Neuronal stem cell (in vitro differentiated cells): ENCODE results near the gene HSPA1L.
"Not testable (repeated sequence)": the region's sequence is repeated elsewhere in the genome, so short reads cannot be mapped to it uniquely, and the experiment has no call there.

ENCODE experiments used
- DNase-seq: peaks from one replicate; pipeline ENCODE4 v3.0.0-alpha.2; 2013; ENCODE audit warnings: low spot score
- H2AFZ ChIP-seq: one replicate; pipeline ENCODE4 v1.6.1; 2013; ENCODE audit warnings: mild to moderate bottlenecking, low read length, inconsistent platforms
- H2AK5ac ChIP-seq: 2 replicates; pipeline ENCODE4 v1.6.1; 2013; ENCODE audit warnings: low read depth, mild to moderate bottlenecking, inconsistent platforms, low read length, moderate library complexity, mixed read lengths
- H2BK120ac ChIP-seq: 2 replicates; pipeline ENCODE4 v1.6.1; 2013; ENCODE audit warnings: low read depth, mild to moderate bottlenecking, inconsistent platforms, low read length, moderate library complexity, mixed read lengths
- H2BK12ac ChIP-seq: one replicate; pipeline ENCODE4 v1.6.1; 2013; ENCODE audit warnings: low read length, inconsistent platforms
- H2BK15ac ChIP-seq: 2 replicates; pipeline ENCODE4 v1.6.1; 2013; ENCODE audit warnings: mild to moderate bottlenecking, low read length, inconsistent platforms, mixed read lengths
- H2BK5ac ChIP-seq: one replicate; pipeline ENCODE4 v1.6.1; 2013; ENCODE audit warnings: inconsistent platforms, mild to moderate bottlenecking, low read length, moderate library complexity
- H3K14ac ChIP-seq: one replicate; pipeline ENCODE4 v1.6.1; 2013; ENCODE audit warnings: low read length, inconsistent platforms
- H3K18ac ChIP-seq: 2 replicates; pipeline ENCODE4 v1.6.1; 2013; ENCODE audit warnings: low read length, inconsistent platforms
- H3K23ac ChIP-seq: 2 replicates; pipeline ENCODE4 v1.6.1; 2013; ENCODE audit warnings: low read depth, mild to moderate bottlenecking, mixed read lengths, low read length, inconsistent platforms; ENCODE audit not compliant: poor library complexity
- H3K27ac ChIP-seq: replicated peaks from 3 replicates; pipeline ENCODE4 v1.5.1; 2013; ENCODE audit warnings: low read length, inconsistent platforms
- H3K27me3 ChIP-seq, 3 experiments: 2 replicates each; pipeline ENCODE4 v1.6.1; 2013; ENCODE audit warnings: low read length in 3 of 3, mild to moderate bottlenecking in 2 of 3, inconsistent platforms in 1 of 3, low read depth in 1 of 3, mixed read lengths in 1 of 3, moderate library complexity in 1 of 3; ENCODE audit not compliant: control insufficient read depth in 3 of 3, insufficient read depth in 3 of 3
- H3K36me3 ChIP-seq, 2 donors: replicated peaks in 1 of 2; 2 replicates each; pipeline ENCODE4 v1.6.1; 2013; ENCODE audit warnings: low read length in 2 of 2; ENCODE audit not compliant: control insufficient read depth in 2 of 2, insufficient read depth in 2 of 2
- H3K4ac ChIP-seq: 2 replicates; pipeline ENCODE4 v1.6.1; 2013; ENCODE audit warnings: inconsistent platforms, mild to moderate bottlenecking, low read length, moderate library complexity
- H3K4me1 ChIP-seq, 2 donors: 1 replicate in 1 of 2; 2 replicates in 1 of 2; pipeline ENCODE4 v1.6.1; 2013; ENCODE audit warnings: low read length in 2 of 2, low read depth in 1 of 2; ENCODE audit not compliant: control insufficient read depth in 2 of 2, insufficient read depth in 1 of 2
- H3K4me2 ChIP-seq: one replicate; pipeline ENCODE4 v1.6.1; 2013; ENCODE audit warnings: mild to moderate bottlenecking, low read length, inconsistent platforms; ENCODE audit not compliant: insufficient read depth, poor library complexity, severe bottlenecking
- H3K4me3 ChIP-seq, 2 donors: 2 replicates each; pipeline ENCODE4 v1.5.1; 2013; ENCODE audit warnings: low read length in 2 of 2, mild to moderate bottlenecking in 2 of 2, inconsistent platforms in 1 of 2, moderate library complexity in 1 of 2
- H3K79me1 ChIP-seq: one replicate; pipeline ENCODE4 v1.6.1; 2013; ENCODE audit warnings: low read depth, mild to moderate bottlenecking, inconsistent platforms, low read length, moderate library complexity
- H3K9ac ChIP-seq: one replicate; pipeline ENCODE4 v1.6.1; 2013; ENCODE audit warnings: mild to moderate bottlenecking, low read depth, low read length, inconsistent platforms; ENCODE audit not compliant: poor library complexity
- H3K9me3 ChIP-seq, 2 donors: replicated peaks in 1 of 2; 2 replicates each; pipeline versions ENCODE3 to v1.6.1; 2013; ENCODE audit warnings: low read length in 2 of 2, mild to moderate bottlenecking in 2 of 2, inconsistent platforms in 1 of 2, low read depth in 1 of 2, mixed read lengths in 1 of 2, moderate library complexity in 1 of 2; ENCODE audit not compliant: control insufficient read depth in 2 of 2, insufficient read depth in 1 of 2
- H4K8ac ChIP-seq: one replicate; pipeline ENCODE4 v1.6.1; 2013; ENCODE audit warnings: low read depth, mild to moderate bottlenecking, inconsistent platforms, low read length, moderate library complexity
- H4K91ac ChIP-seq: one replicate; pipeline ENCODE4 v1.6.1; 2013; ENCODE audit warnings: low read length, low read depth, mild to moderate bottlenecking, inconsistent platforms; ENCODE audit not compliant: poor library complexity
- WGBS, 2 donors: extraction: QIAGEN DNeasy Blood & Tissue Kit; methylation state at CpG; one replicate each; pipeline ENCODE4 v1.1.7; 2013; ENCODE audit warnings: missing lambda C conversion rate in 2 of 2, mixed read lengths in 1 of 2; ENCODE audit not compliant: insufficient read length in 2 of 2, insufficient replicate concordance in 1 of 2; ENCODE audit errors: extremely low coverage in 2 of 2; 5-methylcytosine and 5-hydroxymethylcytosine counted together

The HSPA1L gene

DNA sequence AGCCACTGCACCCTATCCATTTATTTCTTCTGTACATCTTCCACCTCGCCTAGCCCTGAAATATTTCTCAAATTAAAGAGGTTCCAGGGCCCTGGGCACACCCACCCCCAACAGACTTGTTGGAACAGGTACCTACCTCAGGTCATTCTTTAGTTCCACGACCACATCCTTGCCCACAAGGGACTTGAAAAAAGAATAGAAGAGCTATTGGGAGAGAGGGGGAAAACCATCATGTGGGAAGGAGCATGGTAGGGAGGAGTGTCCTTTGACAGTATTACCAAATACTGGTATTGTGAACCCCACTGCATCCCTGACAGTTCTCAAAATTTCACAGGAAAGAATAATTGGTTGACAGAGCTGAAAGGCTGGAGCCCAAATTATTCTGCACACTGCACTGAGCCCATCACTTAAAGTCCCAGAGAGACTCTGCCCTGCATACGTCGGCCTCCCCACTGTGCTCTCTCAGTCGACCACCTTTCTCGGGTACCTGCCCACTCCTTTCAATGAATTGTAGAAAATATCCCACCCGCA, 9.1 kb downstream of the HSPA1L start:
- peak overlapping the region; percentile 96 for H3K27ac ChIP-seq
- H4K91ac ChIP-seq = no peak overlapping the region
- H3K14ac ChIP-seq = no peak overlapping the region
- H3K4me3 ChIP-seq = peak overlapping the region; percentile 76 to 100
- no CpG with 5 or more reads among the region's 7 CpGs for WGBS, 2 donors
- H3K9ac ChIP-seq = peak overlapping the region; percentile 71
- H3K4me2 ChIP-seq = peak overlapping the region; percentile 74
- H3K27me3 ChIP-seq = no peaks in the 10 kb centered on the region
- H3K23ac ChIP-seq = no peak overlapping the region
- no peak overlapping the region for H2BK15ac ChIP-seq
- H3K9me3 ChIP-seq = no peaks in the 10 kb centered on the region
- no peak overlapping the region for H2BK12ac ChIP-seq
- H4K8ac ChIP-seq = no peak overlapping the region
- H3K4ac ChIP-seq = no peak overlapping the region
- H2AFZ ChIP-seq = peak overlapping the region; percentile 98
- H3K36me3 ChIP-seq = peaks cover 3 to 39% of the 10 kb centered on the region in 2 donors
- H3K4me1 ChIP-seq = peaks cover 2% of the 10 kb centered on the region in 2 donors
- H3K18ac ChIP-seq = peak overlapping the region; percentile 12
- no peak overlapping the region for H2BK120ac ChIP-seq
- no peak overlapping the region for H2AK5ac ChIP-seq
- no peak overlapping the region for H2BK5ac ChIP-seq
- DNase-seq = no peak
- peaks cover 2% of the 10 kb centered on the region for H3K79me1 ChIP-seq

DNA sequence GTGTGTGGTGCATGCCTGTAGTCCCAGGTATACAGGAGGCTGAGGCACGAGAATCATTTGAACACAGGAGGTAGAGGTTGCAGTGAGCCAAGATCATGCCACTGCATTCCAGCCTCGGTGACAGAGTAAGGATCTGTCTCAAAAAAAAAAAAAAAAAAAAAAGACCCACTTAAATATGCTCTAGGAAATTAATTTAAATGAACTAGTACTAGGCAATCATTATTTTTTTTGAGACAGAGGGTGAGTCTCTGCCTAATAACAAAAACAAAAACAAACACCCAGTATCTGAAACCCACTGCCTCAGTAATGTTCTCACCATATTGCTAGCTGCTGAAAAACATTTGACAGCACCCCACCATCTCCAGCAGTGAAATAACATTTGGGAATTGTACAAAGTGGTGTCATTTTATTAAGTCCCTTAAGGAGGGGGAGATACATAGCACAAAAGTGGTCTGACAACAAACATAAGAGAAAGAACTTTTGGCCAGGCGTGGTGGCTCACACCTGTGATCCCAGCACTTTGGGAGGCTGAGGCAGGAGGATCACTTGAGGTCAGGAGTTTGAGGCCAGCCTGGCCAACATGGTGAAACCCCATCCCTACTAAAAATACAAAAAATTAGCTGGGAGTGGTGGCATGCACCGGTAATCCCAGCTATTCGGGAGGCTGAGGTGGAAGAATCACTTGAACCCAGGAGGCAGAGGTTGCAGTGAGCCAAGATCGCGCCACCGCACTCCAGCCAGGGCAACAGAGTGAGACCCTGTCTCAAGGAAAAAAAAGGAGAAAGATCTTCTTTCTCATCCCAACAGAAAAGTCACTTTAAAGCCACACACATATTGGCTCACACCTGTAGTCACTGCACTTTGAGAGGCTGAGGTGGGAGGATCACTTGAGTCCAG, 13.8 kb downstream of the HSPA1L start:
- peaks cover 10 to 76% of the 10 kb centered on the region in 2 donors for H3K36me3 ChIP-seq
- H3K4me1 ChIP-seq, H3K27ac ChIP-seq, H3K4me3 ChIP-seq, H2BK5ac ChIP-seq, H3K23ac ChIP-seq, H3K14ac ChIP-seq, DNase-seq, H3K27me3 ChIP-seq, H4K91ac ChIP-seq, H3K79me1 ChIP-seq, H2BK120ac ChIP-seq, H3K9ac ChIP-seq, H2BK15ac ChIP-seq, H3K18ac ChIP-seq, H2AFZ ChIP-seq, H2BK12ac ChIP-seq, H3K4me2 ChIP-seq, H4K8ac ChIP-seq, H3K9me3 ChIP-seq, H3K4ac ChIP-seq, H2AK5ac ChIP-seq: not testable (repeated sequence)
- WGBS, 2 donors = no CpG with 5 or more reads among the region's 8 CpGs

DNA sequence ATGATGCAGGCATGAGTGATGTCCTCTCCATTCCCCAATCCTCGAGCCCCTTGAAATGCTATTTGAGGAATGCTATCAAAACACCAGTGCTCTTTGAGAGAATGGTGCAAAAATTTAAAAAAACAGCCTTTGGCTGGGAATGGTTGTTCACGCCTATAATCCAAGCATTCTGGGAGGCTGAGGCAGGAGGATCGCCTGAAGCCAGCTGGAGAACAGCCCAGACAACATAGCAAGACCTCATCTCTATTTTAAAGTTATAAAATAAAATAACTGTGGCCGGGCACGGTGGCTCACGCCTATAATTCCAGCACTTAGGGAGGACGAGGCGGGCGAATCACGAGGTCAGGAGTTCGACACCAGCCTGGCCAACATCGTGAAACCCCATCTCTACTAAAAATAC, 15.3 kb downstream of the HSPA1L start:
- H3K79me1 ChIP-seq = no peaks in the 10 kb centered on the region
- no peak overlapping the region for H2AFZ ChIP-seq
- H3K4ac ChIP-seq = no peak overlapping the region
- H3K4me2 ChIP-seq = no peak overlapping the region
- H2BK12ac ChIP-seq = no peak overlapping the region
- no peak overlapping the region for H2AK5ac ChIP-seq
- no peak overlapping the region for H3K23ac ChIP-seq
- no peaks in the 10 kb centered on the region for H3K9me3 ChIP-seq
- no CpG with 5 or more reads among the region's 12 CpGs for WGBS, 2 donors
- no peak overlapping the region for H3K9ac ChIP-seq
- no peak overlapping the region for H3K14ac ChIP-seq
- H4K8ac ChIP-seq = no peak overlapping the region
- H3K4me3 ChIP-seq = no peak overlapping the region
- H4K91ac ChIP-seq = no peak overlapping the region
- no peak overlapping the region for H3K27ac ChIP-seq
- peaks cover 0 to 2% of the 10 kb centered on the region in 2 donors for H3K4me1 ChIP-seq
- H3K27me3 ChIP-seq = no peaks in the 10 kb centered on the region
- H3K18ac ChIP-seq = no peak overlapping the region
- no peak for DNase-seq
- no peak overlapping the region for H2BK15ac ChIP-seq
- no peak overlapping the region for H2BK120ac ChIP-seq
- peaks cover 10 to 67% of the 10 kb centered on the region in 2 donors for H3K36me3 ChIP-seq
- H2BK5ac ChIP-seq = no peak overlapping the region

DNA sequence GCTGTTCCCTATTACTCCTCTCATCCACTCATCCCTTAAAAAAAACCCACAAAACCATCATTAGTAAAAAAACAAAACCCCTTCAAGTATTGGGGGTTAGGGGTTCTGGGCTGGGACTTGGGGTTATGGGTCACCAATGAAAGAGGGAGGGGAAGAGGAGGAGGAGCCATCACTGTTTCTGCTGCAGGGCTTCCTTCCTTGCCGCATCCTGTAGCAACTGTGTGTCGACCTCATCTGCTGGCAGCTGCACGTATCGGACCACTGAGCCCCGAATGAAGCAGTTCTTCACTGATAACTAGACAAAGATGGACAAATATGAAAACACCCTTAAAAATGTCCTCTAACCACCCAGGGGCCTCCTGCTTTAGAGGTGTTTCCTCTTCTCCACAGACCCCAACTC, 17.5 kb downstream of the HSPA1L start:
- H3K14ac ChIP-seq = no peak overlapping the region
- no peaks in the 10 kb centered on the region for H3K9me3 ChIP-seq
- H4K91ac ChIP-seq = no peak overlapping the region
- no peak overlapping the region for H2BK5ac ChIP-seq
- no peak overlapping the region for H3K4me2 ChIP-seq
- WGBS, 2 donors = no CpG with 5 or more reads among the region's 5 CpGs
- H3K18ac ChIP-seq = no peak overlapping the region
- no peak overlapping the region for H2BK15ac ChIP-seq
- peak overlapping the region in 1 of 2 donors; percentile 51 for H3K4me3 ChIP-seq
- H3K27ac ChIP-seq = no peak overlapping the region
- no peak overlapping the region for H3K23ac ChIP-seq
- no peaks in the 10 kb centered on the region for H3K79me1 ChIP-seq
- peaks cover 9 to 59% of the 10 kb centered on the region in 2 donors for H3K36me3 ChIP-seq
- H3K4me1 ChIP-seq = peaks cover 0 to 5% of the 10 kb centered on the region in 2 donors
- H3K4ac ChIP-seq = no peak overlapping the region
- H3K27me3 ChIP-seq = no peaks in the 10 kb centered on the region
- no peak overlapping the region for H3K9ac ChIP-seq
- no peak overlapping the region for H2BK120ac ChIP-seq
- no peak overlapping the region for H2AK5ac ChIP-seq
- no peak overlapping the region for H4K8ac ChIP-seq
- no peak overlapping the region for H2AFZ ChIP-seq
- H2BK12ac ChIP-seq = no peak overlapping the region
- no peak for DNase-seq
